NCI-H2107 (cell line): ENCODE measurements around the gene VAV2.
A peak's percentile ranks its signal among the peaks of the same experiment; 100 is the strongest.

ENCODE experiments used
- DNase-seq: peaks from one replicate; lab custom pipeline; 2025; lab: John Stamatoyannopoulos, UW

Gene VAV2

DNA sequence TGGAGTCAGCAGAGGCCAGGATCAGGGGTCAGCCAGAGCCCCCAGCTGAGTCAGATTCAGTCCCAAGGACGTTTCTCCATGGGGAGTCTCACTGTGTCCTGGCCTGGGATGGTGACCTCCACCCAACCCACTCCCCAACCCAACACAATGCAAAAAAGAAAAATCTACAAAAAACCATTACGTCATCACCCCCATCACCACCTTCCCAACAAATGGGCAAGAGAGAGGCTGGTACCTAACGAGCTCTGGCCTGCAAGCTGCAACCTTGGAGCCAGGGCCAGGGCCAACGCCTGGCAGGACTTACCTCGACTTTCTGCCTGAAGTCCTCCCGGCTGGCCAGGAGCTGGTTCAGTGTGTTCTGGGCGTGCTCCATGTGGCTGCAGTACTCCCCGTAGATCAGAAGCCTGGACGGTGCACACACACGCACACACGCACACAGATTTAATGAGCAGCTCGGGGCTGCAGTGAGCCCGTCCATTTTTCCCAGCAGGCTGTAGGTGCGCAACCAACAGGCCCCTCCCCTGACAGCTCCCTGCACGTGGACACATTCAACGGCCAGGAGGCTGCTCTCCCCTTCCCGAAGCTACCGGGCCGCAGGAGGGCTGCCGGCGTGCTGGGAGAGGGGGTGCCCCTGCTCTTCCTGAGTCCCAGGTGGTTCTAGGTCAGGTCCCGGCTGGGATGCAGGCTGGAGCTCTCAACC lies 194.6 kb downstream of the VAV2 start:
- no peak for DNase-seq

DNA sequence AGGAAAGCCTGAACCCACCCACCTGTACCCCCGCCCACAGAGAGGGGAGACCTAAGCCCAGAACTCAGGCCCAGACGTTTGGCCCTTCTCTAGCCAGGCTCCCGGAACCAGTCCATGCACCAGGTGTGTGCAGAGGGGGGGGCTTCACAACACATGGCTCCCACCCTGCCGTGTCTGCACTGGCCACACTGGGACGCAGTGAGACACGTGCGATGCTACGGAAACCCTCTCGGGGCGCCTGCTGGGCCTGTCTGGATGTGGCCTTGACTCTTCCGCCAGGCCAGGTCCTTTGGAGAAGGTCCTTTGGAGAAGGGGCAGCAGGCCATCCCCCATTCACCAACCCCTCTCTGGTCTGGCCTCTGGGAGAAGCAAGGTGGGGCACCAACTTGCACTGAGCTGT lies 195.6 kb downstream of the VAV2 start:
- DNase-seq, result no peak

- no peak for DNase-seq
Measured at GRCh38 chr9:133795049-133795448, 197.1 kb downstream of the VAV2 start.

DNA sequence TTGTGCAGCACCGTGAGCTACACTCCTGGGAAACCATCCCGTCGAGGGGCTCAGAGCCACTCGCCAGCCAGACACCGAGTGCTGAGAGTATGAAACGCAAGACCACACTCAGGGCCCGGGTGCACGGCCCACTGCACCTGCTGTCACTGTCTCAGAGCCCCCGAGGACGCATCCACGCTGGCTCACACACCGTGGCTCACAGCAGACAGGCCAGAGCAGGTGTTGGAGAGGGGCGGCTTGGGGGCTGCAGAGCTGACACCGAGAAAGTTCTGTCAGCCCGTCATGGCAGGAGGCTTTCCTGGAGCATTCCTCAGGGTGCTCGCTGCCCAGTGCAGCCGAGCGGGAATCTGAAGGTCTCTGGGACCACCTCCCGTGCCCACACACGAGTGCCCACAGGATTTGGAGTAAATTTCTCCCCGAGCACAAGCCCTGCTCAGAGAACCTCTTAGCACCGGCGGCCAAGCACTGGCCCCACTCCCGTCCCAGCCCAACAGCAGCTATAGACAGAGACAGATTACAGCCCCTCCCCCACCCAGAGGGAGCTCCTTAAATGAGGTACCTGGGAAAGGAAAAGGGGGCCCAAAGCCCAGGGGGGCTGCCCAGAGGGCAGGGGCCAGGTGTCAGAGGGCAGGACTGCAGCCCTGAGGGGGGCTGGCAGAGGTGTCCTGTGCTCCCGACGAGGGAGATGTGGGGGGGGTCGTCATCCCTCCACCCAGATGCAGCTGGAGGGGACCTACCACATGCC lies 197.9 kb downstream of the VAV2 start:
- DNase-seq, result no peak

- no peak for DNase-seq
Measured at GRCh38 chr9:133793471-133793870, 198.7 kb downstream of the VAV2 start.

DNA sequence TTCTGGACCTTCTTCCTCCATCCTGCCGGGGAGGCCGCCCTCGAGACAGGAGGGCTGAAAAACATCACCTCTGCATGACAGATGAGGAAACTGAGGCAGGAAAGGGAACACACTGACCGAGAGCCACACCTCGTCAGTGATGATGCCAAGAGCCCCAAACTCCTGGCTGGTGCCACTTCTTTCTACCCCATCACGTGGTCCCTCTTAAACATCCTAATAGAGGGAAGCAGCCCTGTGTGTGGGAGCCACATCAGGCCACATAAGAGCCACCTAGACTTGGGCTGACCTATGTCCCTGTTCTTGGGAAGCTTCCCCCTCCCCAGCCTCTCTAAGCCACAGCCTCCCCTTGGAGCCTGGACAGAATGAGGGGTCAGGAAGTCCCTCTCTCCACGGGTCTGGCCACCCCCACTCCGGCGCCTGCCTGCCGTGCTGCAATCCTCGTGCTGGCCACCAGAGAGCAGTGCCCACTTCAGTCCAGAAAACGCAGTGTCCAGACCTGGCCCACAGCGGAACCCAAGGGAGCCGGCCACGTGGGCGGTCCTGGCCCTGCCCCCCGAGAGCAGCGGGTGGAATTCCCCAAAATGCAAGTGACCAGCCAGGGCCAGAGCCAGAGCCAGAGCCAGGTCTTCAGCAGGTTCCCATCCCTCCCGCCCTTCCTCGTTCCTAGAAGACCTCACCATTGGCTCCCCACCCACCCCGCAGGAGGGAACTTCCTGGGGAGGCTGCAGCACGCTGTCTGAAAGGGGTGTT lies 199.2 kb downstream of the VAV2 start:
- DNase-seq, result peak; percentile 37

DNA sequence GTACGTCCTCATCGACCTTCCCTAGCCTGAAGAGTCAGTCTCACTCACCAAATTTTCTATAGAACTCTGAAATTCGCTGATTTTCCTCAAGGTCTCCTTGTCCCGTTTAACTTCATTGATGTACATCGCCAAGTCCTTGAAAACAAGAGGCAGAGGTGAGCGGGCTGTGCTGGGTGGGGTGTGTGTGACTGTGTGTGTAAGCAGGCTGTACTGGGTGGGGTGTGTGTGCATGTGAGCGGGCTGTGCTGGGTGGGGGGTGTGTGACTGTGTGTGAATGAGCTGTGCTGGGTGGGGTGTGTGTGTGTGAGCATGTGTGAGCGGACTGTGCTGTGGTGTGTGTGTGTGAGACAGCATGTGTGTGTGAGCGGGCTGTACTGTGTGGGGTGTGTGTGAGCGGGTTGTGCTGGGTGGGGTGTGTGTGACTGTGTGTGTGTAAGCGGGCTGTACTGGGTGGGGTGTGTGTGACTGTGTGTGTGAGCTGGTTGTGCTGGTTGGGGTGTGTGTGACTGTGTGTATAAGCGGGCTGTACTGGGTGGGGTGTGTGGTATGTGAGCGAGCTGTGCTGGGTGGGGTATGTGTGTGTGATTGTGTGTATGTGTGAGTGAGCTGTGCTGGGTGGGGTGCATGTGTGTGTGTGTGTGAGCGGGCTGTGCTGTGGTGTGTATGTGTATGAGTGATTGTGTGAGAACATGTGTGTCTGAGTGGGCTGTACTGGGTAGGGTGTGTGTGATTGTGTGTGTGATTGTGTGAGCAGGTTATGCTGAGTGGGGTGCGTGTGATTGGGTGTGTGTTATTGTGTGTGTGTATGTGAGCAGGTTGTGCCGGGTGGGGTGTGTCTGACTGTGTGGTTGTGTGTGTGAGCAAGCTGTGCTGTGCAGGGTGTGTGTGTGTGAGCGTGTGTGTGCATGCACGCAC lies 200.1 kb downstream of the VAV2 start:
- no peak for DNase-seq

GRCh38 chr9:133791069-133791468 lies 201.1 kb downstream of the VAV2 start:
- no peak for DNase-seq

GRCh38 chr9:133789778-133790177 lies 202.3 kb downstream of the VAV2 start:
- DNase-seq, result no peak

- DNase-seq, result no peak
Measured at GRCh38 chr9:133788819-133789717, 203.1 kb downstream of the VAV2 start.

GRCh38 chr9:133788045-133788818 lies 203.9 kb downstream of the VAV2 start:
- no peak for DNase-seq

GRCh38 chr9:133787754-133788025 lies 204.4 kb downstream of the VAV2 start:
- DNase-seq, result no peak

DNA sequence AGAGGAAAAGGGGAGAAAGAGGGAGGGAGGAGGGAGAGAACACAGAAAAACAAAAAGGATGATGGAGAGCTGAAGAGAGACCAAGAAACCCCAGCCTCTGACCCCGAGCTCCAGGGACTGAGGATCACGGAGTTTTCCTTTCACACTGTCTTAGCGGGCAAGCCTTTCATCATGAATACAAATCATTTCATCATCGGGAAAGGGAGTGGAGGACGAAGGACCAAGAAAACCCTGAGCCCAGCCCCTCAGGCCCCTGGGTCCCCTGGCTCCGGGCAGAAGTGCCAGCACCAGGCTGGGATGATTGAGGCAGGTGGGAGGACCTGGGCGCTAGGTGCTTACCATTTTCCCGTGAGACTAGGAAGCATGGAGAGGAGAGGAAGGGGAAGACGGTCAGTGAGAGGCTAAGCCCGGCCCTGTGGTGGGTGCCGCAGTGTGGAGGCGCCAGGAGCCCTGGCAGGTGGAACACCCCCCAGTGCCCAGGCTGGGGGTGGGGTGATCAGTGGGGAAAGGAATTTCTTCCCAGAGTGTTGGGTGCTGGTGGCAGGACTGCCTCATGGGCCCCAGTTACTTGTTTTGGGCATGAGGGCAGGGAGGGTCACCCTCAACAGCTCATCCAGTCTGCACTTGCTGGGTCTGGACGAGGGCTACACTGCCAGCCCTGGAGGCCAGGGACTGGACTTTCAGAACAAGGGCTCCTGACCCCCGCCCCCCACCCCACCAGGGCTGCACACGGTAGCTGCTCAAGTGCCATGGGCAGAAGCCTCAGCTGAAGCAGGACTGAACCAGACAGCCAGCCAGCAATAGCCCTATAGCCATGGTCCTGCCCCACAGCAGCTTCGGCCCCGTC lies 205.0 kb downstream of the VAV2 start:
- no peak for DNase-seq

DNA sequence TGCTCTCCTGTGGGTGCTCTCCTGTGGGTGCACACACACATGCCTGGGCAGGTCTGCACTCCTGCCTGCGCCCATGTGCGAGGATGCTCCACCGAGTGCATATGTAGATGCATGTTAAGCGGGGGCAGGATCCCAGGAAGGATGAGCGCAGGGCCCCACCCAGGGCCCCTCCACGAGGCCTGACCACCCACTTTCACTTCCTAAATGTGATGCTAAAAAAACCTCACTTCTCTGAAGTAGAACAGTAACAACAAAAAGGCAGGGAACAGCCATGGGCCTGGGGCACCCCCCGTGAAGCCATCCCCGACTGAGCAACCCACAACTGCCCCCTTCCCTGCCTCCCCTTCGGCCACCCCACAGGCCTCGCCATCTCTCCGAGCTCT lies 205.8 kb downstream of the VAV2 start:
- DNase-seq, result no peak

DNA sequence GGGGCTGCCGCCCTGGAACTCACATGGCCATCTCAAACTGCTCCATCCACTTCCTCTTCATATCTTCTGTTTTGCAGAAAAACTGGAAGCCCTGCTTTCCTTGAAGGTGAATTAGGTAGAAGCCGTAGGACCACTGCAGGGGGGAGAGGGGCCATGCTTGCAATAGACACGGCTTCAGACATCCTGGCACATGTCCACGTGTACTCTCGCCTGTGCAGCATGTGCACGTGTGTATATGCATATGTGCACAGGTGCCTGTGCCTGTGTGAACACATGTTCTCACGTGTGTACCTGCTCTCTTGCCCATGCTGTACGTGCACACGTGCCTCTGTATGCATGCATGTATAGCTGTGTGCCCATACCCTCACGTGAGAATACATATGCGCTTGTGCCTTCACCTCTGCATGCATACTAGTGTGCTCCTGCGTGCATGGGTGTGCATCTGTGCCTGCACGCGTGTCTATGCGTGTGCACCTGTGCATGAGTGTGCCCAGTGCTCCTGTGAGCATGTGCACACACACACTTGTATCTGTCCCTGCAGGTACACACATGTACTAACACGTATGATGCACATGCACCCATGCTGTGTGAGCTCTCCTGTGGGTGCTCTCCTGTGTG lies 206.3 kb downstream of the VAV2 start:
- no peak for DNase-seq

- no peak for DNase-seq
Measured at GRCh38 chr9:133784731-133785561, 207.2 kb downstream of the VAV2 start.

GRCh38 chr9:133783331-133783731 lies 208.8 kb downstream of the VAV2 start:
- no peak for DNase-seq
